Measurements from ENCODE around the gene KIFC1. TPM values are rescaled to one million over a fixed set of nuclear protein-coding genes. Genes with fewer than 3 reads are reported as not detected.

The KIFC1 gene
- total RNA-seq, 1 experiment from 2014 or later: 140 TPM

GRCh38 chr6:33425668-33426577 lies 34.3 kb downstream of the KIFC1 start:
- Mint-ChIP-seq H3K27ac (ENCODE audit: unreplicated experiment) (peak overlapping the region; percentile 64), H3K9me3 (ENCODE audit: low read depth, unreplicated experiment) (no peaks in the 10 kb centered on the region), H3K27me3 (ENCODE audit: unreplicated experiment) (peaks cover 28% of the 10 kb centered on the region), H3K36me3 (ENCODE audit: insufficient read depth, unreplicated experiment) (peaks cover 47% of the 10 kb centered on the region), H3K4me3 (ENCODE audit: low read depth, unreplicated experiment) (peak overlapping the region; percentile 87), H3K4me1 (ENCODE audit: low read depth, unreplicated experiment) (peaks cover 49% of the 10 kb centered on the region)
- CTCF ChIA-PET: interaction anchor here (0.5 to 2.0 kb wide), 16 partner anchors 31 to 1762 kb away, joined by 3 to 10 read pairs (median 4); partner anchors contain the start of genes B3GALT4, BAK1, UQCC2 and ZBTB22
- TSS peak; percentile 44 for BruUV-seq (replicated peaks)
- TF ChIP-seq CTCF (IDR thresholded peaks at IDR 0.05; ENCODE audit: unreplicated experiment): peak; percentile 76
- intact Hi-C loops (cut with micrococcal nuclease; ENCODE audit: unreplicated experiment): loop anchor here (5.0 kb wide), 1 partner anchor 34 kb away; the partner anchor contains the start of gene KIFC1
- DNase-seq: peak; percentile 95

- CTCF ChIA-PET: interaction anchor here (0.6 to 2.0 kb wide), 10 partner anchors 34 to 427 kb away, joined by 3 to 10 read pairs (median 5); partner anchors contain the start of genes BAK1, UQCC2 and ZBTB22
- peak overlapping the region; percentile 64 for H3K27ac Mint-ChIP-seq (ENCODE audit: unreplicated experiment)
- no peak for TF ChIP-seq CTCF (IDR thresholded peaks at IDR 0.05; ENCODE audit: unreplicated experiment)
- peaks cover 49% of the 10 kb centered on the region for H3K4me1 Mint-ChIP-seq (ENCODE audit: low read depth, unreplicated experiment)
- intact Hi-C loops (cut with micrococcal nuclease; ENCODE audit: unreplicated experiment): loop anchor here (5.0 kb wide), 1 partner anchor 35 kb away; the partner anchor contains the start of gene KIFC1
- no peak for DNase-seq
- peak overlapping the region; percentile 87 for H3K4me3 Mint-ChIP-seq (ENCODE audit: low read depth, unreplicated experiment)
- peaks cover 19% of the 10 kb centered on the region for H3K27me3 Mint-ChIP-seq (ENCODE audit: unreplicated experiment)
- no TSS peak for BruUV-seq (replicated peaks)
- no peaks in the 10 kb centered on the region for H3K9me3 Mint-ChIP-seq (ENCODE audit: low read depth, unreplicated experiment)
- peaks cover 47% of the 10 kb centered on the region for H3K36me3 Mint-ChIP-seq (ENCODE audit: insufficient read depth, unreplicated experiment)
These were observed 35.2 kb downstream of the KIFC1 start for GRCh38 chr6:33426590-33427511.

- no peak for TF ChIP-seq CTCF (IDR thresholded peaks at IDR 0.05; ENCODE audit: unreplicated experiment)
- CTCF ChIA-PET: no interaction called here
- BruUV-seq (replicated peaks): no TSS peak
- no peaks in the 10 kb centered on the region for H3K9me3 Mint-ChIP-seq (ENCODE audit: low read depth, unreplicated experiment)
- H3K4me3 Mint-ChIP-seq (ENCODE audit: low read depth, unreplicated experiment): peak overlapping the region; percentile 87
- peaks cover 47% of the 10 kb centered on the region for H3K36me3 Mint-ChIP-seq (ENCODE audit: insufficient read depth, unreplicated experiment)
- H3K27me3 Mint-ChIP-seq (ENCODE audit: unreplicated experiment): peaks cover 11% of the 10 kb centered on the region
- intact Hi-C loops (cut with micrococcal nuclease; ENCODE audit: unreplicated experiment): loop anchor here (5.0 kb wide), 1 partner anchor 35 kb away; the partner anchor contains the start of gene KIFC1
- peak overlapping the region; percentile 42 for H3K27ac Mint-ChIP-seq (ENCODE audit: unreplicated experiment)
- peak; percentile 75 for DNase-seq
- H3K4me1 Mint-ChIP-seq (ENCODE audit: low read depth, unreplicated experiment): peaks cover 49% of the 10 kb centered on the region
These were observed 36.1 kb downstream of the KIFC1 start for GRCh38 chr6:33427585-33428223.

Data from Calu3 (cell line).